ENCODE measurements around the gene TBCB.
A peak's percentile ranks its signal among the peaks of the same experiment; 100 is the strongest.
"Not testable (repeated sequence)": the region's sequence is repeated elsewhere in the genome, so short reads cannot be mapped to it uniquely, and the experiment has no call there.

TBCB gene

GRCh38 chr19:36103040-36103626 is 12.1 kb upstream of the TBCB start:
- DNase-seq = no peak

DNA sequence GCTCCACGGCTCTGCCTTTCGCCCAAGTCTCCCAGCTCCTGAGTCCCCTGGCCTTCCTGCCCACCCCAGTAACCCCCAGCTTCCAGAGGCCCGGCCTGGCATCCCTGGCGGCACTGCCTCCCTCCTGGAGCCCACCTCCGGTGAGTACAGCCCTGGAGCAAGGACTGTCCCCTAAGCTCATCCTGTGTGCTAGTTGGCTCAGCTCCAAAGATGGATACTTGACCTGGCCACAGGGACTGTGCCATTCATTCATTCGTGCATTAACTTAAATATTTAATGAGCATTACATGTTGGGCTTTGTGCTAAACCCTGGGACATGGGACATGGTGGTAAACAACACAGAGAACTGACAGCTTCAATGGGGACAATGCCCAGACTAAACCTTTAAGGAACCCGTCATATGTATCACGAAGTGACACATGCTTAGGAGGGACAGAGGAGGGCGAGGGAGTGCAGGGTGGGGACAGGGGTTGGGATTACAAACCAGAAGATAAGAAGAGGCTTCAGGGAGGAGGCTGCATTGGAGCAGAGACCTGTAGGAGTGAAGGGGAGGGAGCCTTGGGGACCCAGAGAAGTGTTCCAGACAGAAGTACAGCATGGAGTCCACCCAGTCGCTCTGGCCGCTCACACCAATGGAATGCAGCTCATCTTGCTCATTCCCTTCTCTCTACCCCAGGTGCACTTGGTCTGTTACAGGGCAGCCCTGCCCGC is 11.3 kb upstream of the TBCB start:
- DNase-seq = no peak

DNA sequence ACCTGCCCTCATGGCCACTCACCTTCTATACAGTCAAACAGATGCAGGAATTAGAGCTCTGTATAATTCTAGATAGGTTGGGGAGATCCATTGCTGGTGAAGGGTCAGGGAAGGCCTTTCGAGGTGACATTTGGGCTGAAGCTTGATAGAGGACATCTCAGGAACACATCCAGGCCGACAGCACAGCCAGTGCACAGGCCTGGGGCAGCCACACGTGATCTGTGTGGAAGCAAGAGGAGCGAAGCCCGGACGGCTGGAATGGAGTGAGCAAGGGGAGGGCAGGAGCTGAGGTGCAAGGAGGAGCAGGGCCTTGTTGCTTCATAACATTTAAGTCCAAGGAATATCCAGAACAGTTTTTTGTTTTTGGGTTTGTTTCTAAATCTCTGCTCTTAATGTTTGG is 8.8 kb upstream of the TBCB start:
- no peak for DNase-seq

- no peak for DNase-seq
These were observed 8.3 kb upstream of the TBCB start for GRCh38 chr19:36106991-36107390.

GRCh38 chr19:36108684-36109083 is 6.6 kb upstream of the TBCB start:
- DNase-seq = no peak

GRCh38 chr19:36110487-36111199 is 4.6 kb upstream of the TBCB start, which contains the start of gene OVOL3:
Gene OVOL3, plus strand, starts transcription at chr19:36111143. Its CDS starts 60 bp downstream, at chr19:36111203.
- DNase-seq = no peak

DNA sequence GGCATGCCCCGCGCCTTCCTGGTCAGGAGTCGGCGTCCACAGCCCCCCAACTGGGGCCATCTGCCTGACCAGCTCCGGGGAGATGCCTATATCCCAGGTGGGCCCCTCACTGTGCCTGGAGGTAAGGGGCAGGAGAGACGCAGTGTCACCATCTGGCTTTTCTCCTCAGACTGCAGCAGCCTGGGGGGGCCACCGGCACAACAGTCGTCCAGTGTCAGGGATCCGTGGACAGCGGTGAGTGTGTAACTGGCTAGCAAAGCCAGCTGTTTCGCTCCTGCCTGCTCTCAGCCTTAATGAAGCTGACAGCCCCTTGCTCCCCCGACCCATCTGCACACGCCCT is 4.1 kb upstream of the TBCB start:
- DNase-seq = no peak

GRCh38 chr19:36112678-36113077 is 2.6 kb upstream of the TBCB start:
- no peak for DNase-seq

DNA sequence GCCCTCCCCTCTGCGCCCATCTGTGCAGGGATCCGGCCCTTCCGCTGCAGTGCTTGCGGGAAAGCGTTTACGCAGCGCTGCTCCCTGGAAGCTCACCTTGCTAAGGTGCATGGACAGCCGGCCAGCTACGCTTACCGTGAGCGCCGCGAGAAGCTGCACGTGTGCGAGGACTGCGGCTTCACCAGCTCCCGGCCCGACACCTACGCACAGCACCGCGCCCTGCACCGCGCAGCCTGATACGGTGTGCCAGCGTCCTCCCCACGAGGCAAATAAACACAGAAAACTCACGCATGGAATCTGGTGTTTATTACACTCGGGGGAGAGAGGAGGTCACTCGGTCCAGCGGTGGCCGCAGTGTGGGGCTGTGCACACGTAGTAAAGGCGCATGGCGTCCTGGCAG is 1.8 kb upstream of the TBCB start:
- DNase-seq = no peak

- peak; percentile 23 for DNase-seq
These were observed 1.2 kb upstream of the TBCB start for GRCh38 chr19:36113894-36114720.

DNA sequence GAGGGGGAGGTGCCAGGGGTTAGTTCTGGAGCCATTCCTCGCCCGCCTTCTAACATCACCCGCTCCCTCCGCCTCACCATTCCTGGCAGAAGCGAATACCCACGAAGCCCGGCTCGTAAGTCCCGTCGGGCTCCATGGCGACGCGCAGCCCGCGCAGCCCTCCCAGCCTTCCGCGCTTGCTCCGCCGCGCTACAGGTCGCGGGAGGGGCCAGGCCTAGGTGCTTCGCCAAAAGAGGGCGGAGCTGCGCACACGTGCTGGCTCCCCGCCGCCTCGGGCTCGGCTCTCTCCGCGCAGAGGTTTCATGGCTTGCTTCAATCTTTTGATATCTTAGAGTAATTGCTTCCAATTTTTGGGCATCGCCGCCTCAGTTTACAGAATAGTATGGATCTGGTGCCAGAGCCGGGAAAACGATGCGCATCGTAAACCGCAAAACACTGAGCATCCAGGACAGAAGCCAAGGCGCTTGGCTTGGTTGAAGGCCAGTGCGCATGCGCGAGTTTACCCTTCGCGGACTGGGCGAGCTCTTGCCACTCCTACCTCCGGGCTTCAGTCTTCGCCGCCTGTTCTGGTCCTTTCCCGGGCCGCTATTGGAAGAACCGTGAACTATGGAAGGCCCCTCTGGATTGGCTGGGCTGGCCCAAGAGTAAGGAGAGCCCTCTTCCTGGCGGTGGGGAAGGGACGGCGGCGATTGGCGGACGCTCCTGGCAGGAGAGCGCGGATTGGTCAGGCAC is 381 bp upstream of the TBCB start, which contains the start of gene POLR2I:
Gene POLR2I, minus strand, starts transcription at position 155 of the 732 bp plus-strand sequence. Its CDS starts 19 bp downstream, at position 136.
- DNase-seq = peak; percentile 100

DNA sequence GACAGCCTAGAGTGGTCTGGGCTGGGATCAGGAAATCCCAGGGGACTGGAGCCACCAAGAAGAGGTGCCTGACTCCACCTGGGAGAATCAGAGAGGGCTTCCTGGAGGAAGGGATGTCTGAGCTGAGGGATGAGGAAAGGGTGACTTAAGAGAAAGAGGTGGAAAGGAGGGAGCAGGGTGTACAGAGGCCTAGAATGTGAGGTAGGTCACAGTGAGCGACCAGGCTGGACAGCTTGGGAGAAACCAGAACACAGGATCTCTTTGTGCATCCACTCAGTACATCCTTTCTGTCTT is 1.0 kb downstream of the TBCB start:
- DNase-seq = no peak

DNA sequence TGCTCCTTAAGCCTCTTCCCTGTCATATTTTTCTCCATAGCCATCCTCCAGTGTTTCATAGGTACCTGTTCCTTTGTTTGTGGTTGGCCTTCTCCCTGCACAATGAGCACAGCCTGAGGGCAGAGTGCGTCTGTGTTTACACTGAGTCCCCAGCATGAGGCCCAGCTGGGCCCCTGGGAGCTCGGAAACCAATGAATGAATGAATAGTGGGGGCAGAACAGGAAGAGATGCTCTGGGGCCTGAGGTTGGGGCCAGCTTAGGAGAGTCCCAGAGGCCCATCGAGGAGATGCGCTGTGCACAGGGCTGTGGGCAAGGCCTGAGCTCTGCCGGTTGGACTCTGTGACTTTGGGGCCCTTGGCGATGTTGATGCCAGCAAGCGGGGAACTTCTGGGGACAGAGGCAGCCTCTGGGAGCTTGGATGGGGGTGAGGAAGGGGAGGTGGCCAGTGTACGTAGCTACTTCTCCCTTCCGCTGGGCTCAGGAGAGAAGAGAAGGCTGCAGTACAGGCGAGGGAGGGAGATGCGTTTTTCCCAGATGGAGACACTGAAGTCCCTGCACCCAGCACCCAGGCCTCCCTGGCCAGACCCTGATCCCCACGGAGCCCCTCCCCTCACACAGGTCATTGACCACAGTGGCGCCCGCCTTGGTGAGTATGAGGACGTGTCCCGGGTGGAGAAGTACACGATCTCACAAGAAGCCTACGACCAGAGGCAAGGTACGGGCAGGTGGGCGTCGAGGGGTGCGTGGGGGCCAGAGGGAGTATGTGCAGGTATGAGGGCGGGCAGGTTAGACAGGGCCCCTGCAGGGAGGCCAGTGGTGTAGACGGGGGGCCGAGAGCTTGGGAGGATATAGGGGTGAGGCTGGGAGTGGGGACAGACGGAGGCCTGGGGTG is 5.1 kb downstream of the TBCB start:
- no peak for DNase-seq

GRCh38 chr19:36120984-36121358 is 5.7 kb downstream of the TBCB start:
- DNase-seq = no peak

DNA sequence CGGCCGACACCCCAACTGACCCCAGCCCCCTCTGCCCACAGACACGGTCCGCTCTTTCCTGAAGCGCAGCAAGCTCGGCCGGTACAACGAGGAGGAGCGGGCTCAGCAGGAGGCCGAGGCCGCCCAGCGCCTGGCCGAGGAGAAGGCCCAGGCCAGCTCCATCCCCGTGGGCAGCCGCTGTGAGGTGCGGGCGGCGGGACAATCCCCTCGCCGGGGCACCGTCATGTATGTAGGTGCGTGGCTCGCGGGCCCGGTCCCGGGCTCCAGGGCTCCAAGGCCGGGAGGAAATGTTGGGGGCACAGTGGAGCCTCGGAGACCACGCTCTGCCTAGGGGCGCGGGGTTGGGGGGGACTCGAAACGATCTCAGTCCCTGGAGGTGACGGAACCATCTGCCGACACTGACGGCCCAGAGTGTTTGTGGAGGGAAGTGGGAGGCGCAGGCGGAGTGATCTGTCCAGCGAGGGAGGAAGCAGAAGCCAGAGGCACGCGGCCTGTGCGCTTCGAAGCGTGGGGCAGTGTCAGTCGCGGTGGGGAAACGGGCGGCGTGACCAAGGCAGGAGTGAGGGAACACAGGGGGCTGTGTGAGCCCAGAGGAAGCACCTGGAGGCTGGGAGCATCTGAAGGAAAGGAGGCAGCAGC is 6.3 kb downstream of the TBCB start:
- no peak for DNase-seq

GRCh38 chr19:36125557-36125956 is 10.3 kb downstream of the TBCB start:
- no peak for DNase-seq

- no peak for DNase-seq
These were observed 13.1 kb downstream of the TBCB start for GRCh38 chr19:36128392-36128736.

- peak; percentile 32 for DNase-seq
These were observed 16.0 kb downstream of the TBCB start for GRCh38 chr19:36131221-36131620.

DNA sequence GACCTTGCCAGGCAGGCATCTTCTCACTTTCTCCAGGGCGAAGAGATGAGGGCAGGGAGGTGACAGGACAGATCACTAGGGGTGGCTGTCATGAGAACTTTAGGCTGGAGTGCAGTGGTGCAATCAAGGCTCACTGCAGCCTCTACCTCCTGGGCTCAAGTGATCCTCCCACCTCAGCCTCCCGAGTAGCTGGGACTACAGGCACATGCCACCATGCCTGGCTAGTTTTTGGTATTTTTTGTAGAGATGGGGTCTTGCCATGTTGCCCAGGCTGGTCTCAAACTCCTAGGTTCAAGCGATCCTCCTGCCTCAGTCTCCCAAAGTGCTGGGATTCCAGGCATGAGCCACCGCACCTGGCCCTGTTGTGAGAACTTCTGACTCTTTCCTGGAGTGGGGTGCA is 19.6 kb downstream of the TBCB start:
- DNase-seq = not testable (repeated sequence)

GRCh38 chr19:36136964-36137686 is 21.9 kb downstream of the TBCB start:
- no peak for DNase-seq

DNA sequence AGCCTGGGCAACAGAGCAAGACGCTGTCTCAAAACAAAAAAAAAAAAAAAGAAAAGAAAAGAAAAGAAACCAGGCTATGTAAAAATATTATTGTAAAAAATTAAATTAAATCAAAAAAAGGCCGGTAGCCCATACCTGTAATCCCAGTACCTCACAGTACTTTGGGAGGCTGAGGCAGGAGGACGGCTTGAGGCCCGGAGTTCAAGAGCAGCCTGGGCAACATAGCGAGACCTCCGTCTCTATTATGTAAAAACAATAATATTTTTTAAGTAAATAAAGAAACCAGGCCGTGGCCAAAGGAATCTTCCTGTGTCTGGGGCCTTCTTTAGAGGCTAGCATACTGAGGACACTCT is 23.8 kb downstream of the TBCB start:
- no peak for DNase-seq

Data from CD4-positive, alpha-beta T cell treated with Interleukin-12 subunit alpha and Interleukin-12 subunit beta, for 1 hour (primary cell).